Lower lobe of right lung (tissue), 2 donors: ENCODE data around the gene DYNLL2. TPM values are rescaled to one million over a fixed set of nuclear protein-coding genes. Genes with fewer than 3 reads are reported as not detected.
"Not testable (repeated sequence)": the region's sequence is repeated elsewhere in the genome, so short reads cannot be mapped to it uniquely, and the experiment has no call there.

ENCODE experiments used
- ATAC-seq, 2 donors: fragments of 200-7000 bp; cut with Tn5 transposase; one replicate each; pipeline ENCODE4 v1.9.1; 2020 to 2022; ENCODE audit warnings: mild to moderate bottlenecking in 2 of 2, moderate library complexity in 2 of 2
- DNase-seq: peaks from one replicate; pipeline ENCODE4 v3.0.0-alpha.2; 2020
- H3K27ac ChIP-seq: fragments of 200-600 bp; one replicate; pipeline ENCODE4 v1.8.0; 2022
- H3K27me3 ChIP-seq: fragments of 200-600 bp; one replicate; pipeline ENCODE4 v1.8.0; 2022; ENCODE audit warnings: low read depth
- H3K36me3 ChIP-seq: fragments of 200-600 bp; one replicate; pipeline ENCODE4 v1.8.0; 2022; ENCODE audit warnings: mild to moderate bottlenecking
- H3K4me1 ChIP-seq: fragments of 200-600 bp; one replicate; pipeline ENCODE4 v1.8.0; 2022
- H3K4me3 ChIP-seq: fragments of 200-600 bp; one replicate; pipeline ENCODE4 v1.8.0; 2022; ENCODE audit warnings: mild to moderate bottlenecking
- H3K9me3 ChIP-seq: fragments of 200-600 bp; one replicate; pipeline ENCODE4 v1.8.0; 2022
- intact Hi-C: fragments of 100-400 bp; cut with DNase I; formaldehyde crosslinking; loops from one replicate; pipeline ENCODE4 v1.11.0; 2022
- total RNA-seq: library from RNA; stranded (reverse); fragmentation: NEBNext Ultra II Directional; extraction: Animal tissue kit (Norgen Biotek cat#: 25700); gene quantifications from one replicate; pipeline ENCODE4 v1.2.1, GENCODE V29; 2021
- TF ChIP-seq, protein P1 (sequence below): fragments of 200-600 bp; IDR thresholded peaks from one replicate; pipeline ENCODE4 v1.8.0; 2022; ENCODE audit warnings: antibody characterized with exemption, mild to moderate bottlenecking
- donor health status: DM: no; HTN: yes; CAD: no; lungs with severe emphysema.

DYNLL2 gene
- total RNA-seq, 1 donor from 2014 or later: 33.8 TPM

DNA sequence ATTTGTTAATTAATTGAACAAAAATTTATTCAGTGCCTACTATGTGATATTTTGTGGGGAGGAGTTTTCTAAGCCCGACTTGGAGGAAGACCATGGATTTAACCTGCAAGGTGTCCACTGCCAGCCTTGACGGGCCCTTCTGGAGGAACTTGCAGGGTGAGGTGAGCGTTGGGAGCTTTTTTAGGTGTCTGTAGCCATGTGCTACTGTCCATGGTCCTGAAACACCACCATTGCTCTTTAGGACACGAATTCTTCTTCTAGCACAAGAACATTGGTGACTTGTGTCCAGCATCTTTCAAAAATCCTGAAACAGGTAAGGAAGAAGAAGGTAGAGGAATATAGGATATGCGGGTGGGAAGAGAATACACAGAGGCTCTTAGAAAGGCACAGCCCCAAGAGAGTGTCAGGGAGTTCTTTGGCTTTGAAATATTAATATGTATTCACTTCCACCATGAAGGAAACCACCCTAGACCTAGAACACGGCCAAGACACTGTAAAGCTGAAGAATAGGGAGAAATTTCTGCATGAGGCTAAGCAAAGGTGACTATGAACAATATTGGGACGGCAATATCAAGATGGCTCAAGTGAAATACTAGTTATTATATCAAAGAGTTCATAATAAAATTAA lies 37.1 kb downstream of the DYNLL2 start:
- no peak overlapping the region for H3K27ac ChIP-seq
- no peaks in the 10 kb centered on the region for H3K36me3 ChIP-seq
- TF ChIP-seq, protein P1, sequence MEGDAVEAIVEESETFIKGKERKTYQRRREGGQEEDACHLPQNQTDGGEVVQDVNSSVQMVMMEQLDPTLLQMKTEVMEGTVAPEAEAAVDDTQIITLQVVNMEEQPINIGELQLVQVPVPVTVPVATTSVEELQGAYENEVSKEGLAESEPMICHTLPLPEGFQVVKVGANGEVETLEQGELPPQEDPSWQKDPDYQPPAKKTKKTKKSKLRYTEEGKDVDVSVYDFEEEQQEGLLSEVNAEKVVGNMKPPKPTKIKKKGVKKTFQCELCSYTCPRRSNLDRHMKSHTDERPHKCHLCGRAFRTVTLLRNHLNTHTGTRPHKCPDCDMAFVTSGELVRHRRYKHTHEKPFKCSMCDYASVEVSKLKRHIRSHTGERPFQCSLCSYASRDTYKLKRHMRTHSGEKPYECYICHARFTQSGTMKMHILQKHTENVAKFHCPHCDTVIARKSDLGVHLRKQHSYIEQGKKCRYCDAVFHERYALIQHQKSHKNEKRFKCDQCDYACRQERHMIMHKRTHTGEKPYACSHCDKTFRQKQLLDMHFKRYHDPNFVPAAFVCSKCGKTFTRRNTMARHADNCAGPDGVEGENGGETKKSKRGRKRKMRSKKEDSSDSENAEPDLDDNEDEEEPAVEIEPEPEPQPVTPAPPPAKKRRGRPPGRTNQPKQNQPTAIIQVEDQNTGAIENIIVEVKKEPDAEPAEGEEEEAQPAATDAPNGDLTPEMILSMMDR: no peak
- DNase-seq (no peak), ATAC-seq (peak in 1 of 2 donors; percentile 42)
- intact Hi-C loops: no loop called here
- no peaks in the 10 kb centered on the region for H3K4me1 ChIP-seq
- no peaks in the 10 kb centered on the region for H3K9me3 ChIP-seq
- H3K27me3 ChIP-seq: peaks cover 4% of the 10 kb centered on the region
- H3K4me3 ChIP-seq: no peak overlapping the region

DNA sequence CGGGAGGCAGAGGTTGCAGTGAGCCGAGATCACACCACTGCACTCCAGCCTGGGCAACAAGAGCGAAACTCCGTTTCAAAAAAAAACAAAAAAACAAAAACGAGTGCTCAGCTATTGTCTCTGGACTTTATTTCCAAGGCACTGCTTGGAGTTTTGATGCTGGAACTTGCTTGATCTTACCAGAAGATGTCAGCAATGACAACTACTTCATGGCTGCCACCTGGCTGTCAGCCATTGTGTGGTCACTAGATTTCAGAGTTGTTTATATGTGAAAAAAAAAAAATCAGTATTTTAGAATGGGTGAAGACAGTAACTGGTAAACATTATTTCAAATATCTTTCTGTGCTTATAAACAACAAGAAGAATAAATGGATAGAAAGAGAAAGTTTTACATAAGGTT lies 38.7 kb downstream of the DYNLL2 start:
- TF ChIP-seq, protein P1: peak; percentile 22
- Histone ChIP-seq H3K36me3 (no peaks in the 10 kb centered on the region), H3K27ac (no peak overlapping the region), H3K4me3 (no peak overlapping the region), H3K4me1 (no peaks in the 10 kb centered on the region), H3K27me3 (peaks cover 4% of the 10 kb centered on the region), H3K9me3 (no peaks in the 10 kb centered on the region)
- intact Hi-C loops: no loop called here
- DNase-seq: no peak
- ATAC-seq: no peak

DNA sequence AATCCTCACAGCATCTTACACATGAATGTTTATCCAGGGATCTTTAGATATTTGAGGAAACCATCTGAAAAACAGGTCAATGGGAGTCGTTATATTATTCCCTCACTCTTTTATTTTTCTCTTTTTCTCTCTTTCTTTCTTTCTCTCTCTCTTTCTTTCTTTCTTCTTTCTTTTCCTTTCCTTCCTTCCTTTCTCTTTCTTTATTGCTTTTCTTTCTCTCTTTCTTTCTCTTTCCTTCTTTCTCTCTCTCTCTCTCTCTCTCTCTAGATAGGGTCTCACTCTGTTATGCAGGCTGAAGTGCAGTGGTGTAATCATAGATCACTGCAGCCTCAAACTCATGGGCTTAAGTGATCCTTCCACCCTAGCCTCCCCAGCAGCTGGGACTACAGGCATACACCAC lies 44.6 kb downstream of the DYNLL2 start:
- DNase-seq: no peak
- ATAC-seq: no peak
- no peak overlapping the region for H3K4me3 ChIP-seq
- H3K27ac ChIP-seq: no peak overlapping the region
- H3K36me3 ChIP-seq: no peaks in the 10 kb centered on the region
- TF ChIP-seq, protein P1: no peak
- intact Hi-C loops: no loop called here
- H3K9me3 ChIP-seq: no peaks in the 10 kb centered on the region
- no peaks in the 10 kb centered on the region for H3K4me1 ChIP-seq
- H3K27me3 ChIP-seq: peaks cover 5% of the 10 kb centered on the region

GRCh38 chr17:58132697-58133096 lies 49.5 kb downstream of the DYNLL2 start:
- H3K27me3 ChIP-seq: peaks cover 37% of the 10 kb centered on the region

GRCh38 chr17:58136669-58137279 lies 53.6 kb downstream of the DYNLL2 start:
- no peak for DNase-seq
- no peaks in the 10 kb centered on the region for H3K36me3 ChIP-seq
- no peak overlapping the region for H3K4me3 ChIP-seq
- TF ChIP-seq, protein P1: peak; percentile 23
- peaks cover 32% of the 10 kb centered on the region for H3K27me3 ChIP-seq
- no peak for ATAC-seq
- intact Hi-C loops: no loop called here
- H3K9me3 ChIP-seq: no peaks in the 10 kb centered on the region
- no peak overlapping the region for H3K27ac ChIP-seq
- H3K4me1 ChIP-seq: no peaks in the 10 kb centered on the region

More at GRCh38 chr17:58132697-58133096, 49.5 kb downstream of the DYNLL2 start:
- H3K27ac ChIP-seq, H3K4me3 ChIP-seq, ATAC-seq, DNase-seq, H3K9me3 ChIP-seq, intact Hi-C loops, H3K4me1 ChIP-seq, H3K36me3 ChIP-seq: not testable (repeated sequence)

DNA sequence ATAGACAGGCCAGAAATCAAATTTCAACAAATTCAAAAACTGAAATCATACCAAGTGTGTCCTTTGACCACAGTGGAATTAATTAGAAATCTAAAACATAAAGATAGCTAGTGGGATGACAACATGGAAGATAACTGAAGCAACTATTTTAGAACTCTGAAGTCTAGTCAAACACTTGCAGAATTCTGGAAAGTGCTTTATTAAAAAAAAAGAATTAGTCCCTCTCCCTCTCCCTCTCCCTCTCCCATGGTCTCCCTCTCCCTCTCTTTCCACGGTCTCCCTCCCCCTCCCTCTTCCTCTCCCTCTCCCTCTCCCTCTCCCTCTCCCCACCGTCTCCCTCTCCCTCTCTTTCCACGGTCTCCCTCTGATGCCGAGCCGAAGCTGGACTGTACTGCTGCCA lies 58.3 kb downstream of the DYNLL2 start:
- H3K36me3 ChIP-seq: no peaks in the 10 kb centered on the region
- H3K4me3 ChIP-seq: no peak overlapping the region
- ATAC-seq (no peak), DNase-seq (no peak)
- H3K9me3 ChIP-seq: peaks cover 22% of the 10 kb centered on the region
- no peaks in the 10 kb centered on the region for H3K4me1 ChIP-seq
- TF ChIP-seq, protein P1: no peak
- intact Hi-C loops: no loop called here
- no peak overlapping the region for H3K27ac ChIP-seq
- H3K27me3 ChIP-seq: peaks cover 8% of the 10 kb centered on the region

- DNase-seq, H3K27ac ChIP-seq, H3K4me3 ChIP-seq, intact Hi-C loops, ATAC-seq, H3K4me1 ChIP-seq, H3K36me3 ChIP-seq, H3K27me3 ChIP-seq: not testable (repeated sequence)
- H3K9me3 ChIP-seq: peaks cover 22% of the 10 kb centered on the region
These were observed 60.1 kb downstream of the DYNLL2 start for GRCh38 chr17:58143335-58143734.
